Gastrocnemius medialis (tissue), 4 donors: Measurements from ENCODE around the gene DIPK2A.

Experiments
- POLR2A ChIP-seq, 2 donors: fragments of 450-650 bp; IDR thresholded peaks; one replicate each; pipeline ENCODE4 v1.6.1; 2017; ENCODE audit warnings: antibody characterized with exemption in 2 of 2, mild to moderate bottlenecking in 2 of 2, moderate library complexity in 2 of 2
- TF ChIP-seq, protein P1 (sequence below), 5 experiments: fragments of 450-650 bp in 3 of 5; fragments of 200-600 bp in 2 of 5; sonication (generic) in 2 of 5; IDR thresholded peaks in 4 of 5; conservative IDR thresholded peaks in 1 of 5; 1 replicate in 4 of 5; 2 replicates in 1 of 5; pipeline ENCODE4 v1.5.1; 2016 to 2019; ENCODE audit warnings: antibody characterized with exemption in 5 of 5, mild to moderate bottlenecking in 3 of 5, moderate library complexity in 3 of 5

DNA sequence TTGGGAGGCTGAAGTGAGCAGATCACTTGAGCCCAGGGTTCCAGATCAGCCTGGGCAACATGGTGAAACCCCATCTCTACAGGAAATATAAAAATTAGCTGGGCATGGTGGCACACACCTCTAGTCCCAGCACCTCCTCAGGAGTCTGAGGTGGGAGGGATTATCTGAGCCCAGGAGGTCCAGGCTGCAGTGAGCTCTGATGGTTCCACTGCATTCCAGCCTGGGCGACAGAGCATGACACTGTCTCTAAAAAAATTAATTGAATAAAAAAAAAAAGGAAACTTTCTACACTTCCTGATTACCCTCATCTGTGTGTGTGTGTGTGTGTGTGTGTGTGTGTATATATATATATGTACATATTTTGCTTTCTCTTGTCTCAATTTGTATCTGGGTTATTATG is 31.4 kb downstream of the DIPK2A start:
- TF ChIP-seq, protein P1, sequence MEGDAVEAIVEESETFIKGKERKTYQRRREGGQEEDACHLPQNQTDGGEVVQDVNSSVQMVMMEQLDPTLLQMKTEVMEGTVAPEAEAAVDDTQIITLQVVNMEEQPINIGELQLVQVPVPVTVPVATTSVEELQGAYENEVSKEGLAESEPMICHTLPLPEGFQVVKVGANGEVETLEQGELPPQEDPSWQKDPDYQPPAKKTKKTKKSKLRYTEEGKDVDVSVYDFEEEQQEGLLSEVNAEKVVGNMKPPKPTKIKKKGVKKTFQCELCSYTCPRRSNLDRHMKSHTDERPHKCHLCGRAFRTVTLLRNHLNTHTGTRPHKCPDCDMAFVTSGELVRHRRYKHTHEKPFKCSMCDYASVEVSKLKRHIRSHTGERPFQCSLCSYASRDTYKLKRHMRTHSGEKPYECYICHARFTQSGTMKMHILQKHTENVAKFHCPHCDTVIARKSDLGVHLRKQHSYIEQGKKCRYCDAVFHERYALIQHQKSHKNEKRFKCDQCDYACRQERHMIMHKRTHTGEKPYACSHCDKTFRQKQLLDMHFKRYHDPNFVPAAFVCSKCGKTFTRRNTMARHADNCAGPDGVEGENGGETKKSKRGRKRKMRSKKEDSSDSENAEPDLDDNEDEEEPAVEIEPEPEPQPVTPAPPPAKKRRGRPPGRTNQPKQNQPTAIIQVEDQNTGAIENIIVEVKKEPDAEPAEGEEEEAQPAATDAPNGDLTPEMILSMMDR (IDR thresholded peaks at IDR 0.05 in 4 of 5, conservative IDR thresholded peaks at IDR 0.05 in 1 of 5), result no peak
- TF ChIP-seq POLR2A (IDR thresholded peaks at IDR 0.05), result no peak
